GM19025 (cell line): ENCODE results near the gene HOXC13.

Experiments
- ATAC-seq: cut with Tn5 transposase; IDR thresholded peaks from one replicate; pipeline ENCODE4 v1.9.1; 2021; ENCODE audit warnings: mild to moderate bottlenecking, low read depth, moderate library complexity; ENCODE audit not compliant: unreplicated experiment

HOXC13 gene

DNA sequence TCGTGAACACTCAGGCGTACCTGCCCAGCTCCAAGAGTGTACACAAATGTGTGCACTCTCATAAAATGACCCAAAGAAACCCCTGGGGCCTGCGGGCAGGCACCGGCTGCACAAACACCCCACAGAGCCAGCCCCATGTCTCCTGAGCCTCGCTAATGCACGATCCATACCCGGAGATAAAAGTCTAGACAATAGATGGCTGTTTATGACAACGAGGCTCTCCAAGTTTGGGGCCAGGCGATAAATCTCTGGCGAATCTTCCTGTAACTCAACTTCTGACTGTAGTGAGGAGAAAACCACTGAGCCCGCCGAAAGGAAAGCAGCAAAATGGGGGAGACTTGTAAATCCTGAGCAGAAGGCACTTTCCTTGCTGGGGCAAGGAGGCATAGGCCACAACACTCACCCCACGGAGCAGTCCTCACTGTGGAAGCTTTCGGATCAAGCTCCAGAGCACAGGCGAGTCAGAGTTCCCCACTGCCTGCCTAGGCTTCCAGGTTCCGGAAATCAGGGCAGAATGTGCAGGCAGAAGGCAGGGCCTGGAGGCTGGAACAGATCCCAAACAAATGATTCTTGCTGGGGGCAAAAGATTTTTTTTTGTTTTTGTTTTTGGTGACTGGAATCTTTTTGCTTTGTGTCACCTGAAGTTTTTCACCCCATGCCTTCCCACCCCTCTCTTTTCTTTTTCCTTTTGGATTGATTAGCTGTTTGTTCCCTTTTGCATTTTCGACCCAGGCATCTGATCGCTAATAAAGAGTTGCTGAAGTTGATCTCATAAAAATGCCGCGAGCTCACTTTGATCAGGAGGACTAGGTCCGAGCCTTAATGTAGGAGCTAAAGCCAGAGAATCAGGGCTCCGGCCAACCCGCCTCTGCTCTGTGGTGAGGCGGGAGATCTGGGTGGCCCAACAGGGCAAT lies 29.8 kb downstream of the HOXC13 start:
- ATAC-seq: no peak

DNA sequence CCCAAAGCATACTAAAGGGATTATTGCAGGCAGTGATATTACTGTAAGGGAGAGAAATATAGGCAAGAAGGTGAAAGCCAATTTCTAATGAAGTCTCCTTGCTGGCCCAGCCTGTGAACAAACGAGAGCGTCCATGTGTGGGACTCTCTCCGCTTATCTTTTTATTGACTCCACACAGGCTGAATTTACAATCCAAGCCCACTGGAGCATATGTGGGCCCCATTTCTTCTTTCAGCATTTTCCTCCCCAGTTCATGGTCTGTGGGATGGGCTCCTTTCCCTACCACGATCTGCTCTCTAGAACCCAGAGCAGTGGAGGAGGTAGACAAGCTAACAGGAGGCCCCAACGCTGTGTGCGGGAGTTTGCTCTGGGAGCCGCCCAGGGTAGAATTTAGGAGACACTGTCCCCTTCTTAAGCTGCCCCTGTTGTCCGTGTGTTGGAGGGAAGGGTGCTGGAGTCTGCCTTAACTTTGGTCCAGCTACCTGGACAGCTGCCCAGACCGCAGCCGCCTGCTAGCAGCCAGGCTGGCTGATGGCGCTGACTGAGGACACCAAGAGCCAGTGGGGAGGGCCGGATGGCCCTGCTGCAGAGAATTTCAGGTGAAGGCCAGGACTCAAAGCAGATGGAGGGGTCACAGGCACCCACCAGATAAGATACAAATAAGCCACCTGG lies 31.1 kb downstream of the HOXC13 start:
- ATAC-seq: no peak

DNA sequence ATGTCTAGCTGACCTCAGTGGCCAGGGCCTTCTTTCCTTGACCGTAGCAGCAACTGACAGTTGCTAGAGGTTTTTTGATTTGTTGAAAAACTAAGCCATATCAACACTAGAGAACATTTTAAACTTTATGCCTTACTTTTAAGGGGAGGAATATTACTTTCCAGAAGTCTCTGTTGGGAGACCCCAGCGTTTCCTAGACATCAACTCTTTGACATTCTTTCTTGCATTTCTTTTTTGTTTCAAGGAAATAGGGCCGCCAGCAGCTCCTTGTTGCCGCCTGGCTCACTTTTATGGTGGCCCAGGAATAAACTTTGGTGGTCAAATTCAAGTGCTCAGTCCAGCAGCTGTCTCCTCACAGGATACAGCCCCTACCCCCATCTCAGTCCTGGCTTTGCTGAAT lies 31.8 kb downstream of the HOXC13 start:
- ATAC-seq: no peak

DNA sequence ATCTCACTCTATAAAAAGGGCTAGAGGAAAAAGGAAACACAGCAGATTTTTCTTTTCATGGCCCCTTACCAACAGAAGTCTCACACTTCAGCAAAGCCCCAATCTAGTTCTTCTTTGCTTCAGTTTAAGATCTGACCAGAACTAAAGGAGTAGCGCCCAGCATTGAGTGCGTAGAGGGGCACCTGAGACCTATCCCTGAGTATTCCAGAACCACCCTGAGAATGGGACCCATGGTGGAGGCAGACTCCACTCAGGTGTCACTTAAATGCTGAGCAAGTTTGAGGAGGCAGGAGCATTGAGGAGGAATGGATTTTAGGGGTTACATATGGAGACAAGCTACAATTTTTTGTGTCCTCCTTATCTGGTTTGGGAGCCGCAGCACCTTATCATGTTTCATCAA lies 32.5 kb downstream of the HOXC13 start:
- no peak for ATAC-seq

DNA sequence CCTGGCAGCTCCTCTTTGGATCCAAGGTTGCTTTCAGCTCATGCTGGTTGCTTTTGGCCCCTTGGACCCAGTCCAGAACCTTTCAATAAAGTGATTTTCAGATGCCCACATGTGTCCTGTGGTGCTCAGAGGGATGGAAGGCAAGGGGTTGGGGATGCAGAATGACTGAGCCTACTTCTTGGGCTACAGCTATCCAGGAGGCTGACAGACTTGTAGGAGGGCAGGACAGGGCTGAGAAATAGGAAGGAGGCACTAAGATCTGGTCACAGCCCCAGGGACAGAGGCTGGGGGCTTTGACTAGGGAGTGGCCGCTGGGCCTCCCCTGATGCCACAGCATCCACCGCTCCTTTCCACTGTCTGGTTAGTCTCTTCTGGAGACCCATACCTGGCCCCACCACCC lies 33.1 kb downstream of the HOXC13 start:
- ATAC-seq: no peak

DNA sequence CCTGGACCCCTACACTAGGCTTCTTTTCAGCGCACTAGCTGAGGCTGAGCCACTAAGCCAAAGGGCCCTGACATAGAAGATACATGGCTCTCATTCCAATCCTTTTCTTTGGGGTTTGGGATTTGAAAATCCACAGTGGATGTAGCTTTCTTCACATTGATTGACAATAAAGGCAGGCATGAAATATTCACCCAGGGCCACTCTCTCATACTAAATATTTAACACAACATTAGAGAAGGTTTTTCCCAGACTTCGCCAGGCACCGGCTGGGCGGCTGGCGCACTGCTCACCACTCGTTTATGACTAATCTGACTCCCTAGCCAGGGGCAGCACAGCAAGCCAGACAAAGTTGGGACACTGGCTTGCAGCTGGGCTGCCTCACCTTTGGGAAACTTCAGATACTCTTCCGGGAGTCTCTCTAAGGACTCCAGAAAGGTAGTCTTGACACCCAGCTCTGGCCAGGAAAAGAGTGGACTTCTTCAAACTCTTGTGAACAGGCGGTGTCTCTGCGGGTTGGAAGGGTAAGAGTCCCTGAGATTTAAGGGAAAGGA lies 33.6 kb downstream of the HOXC13 start:
- ATAC-seq: no peak

DNA sequence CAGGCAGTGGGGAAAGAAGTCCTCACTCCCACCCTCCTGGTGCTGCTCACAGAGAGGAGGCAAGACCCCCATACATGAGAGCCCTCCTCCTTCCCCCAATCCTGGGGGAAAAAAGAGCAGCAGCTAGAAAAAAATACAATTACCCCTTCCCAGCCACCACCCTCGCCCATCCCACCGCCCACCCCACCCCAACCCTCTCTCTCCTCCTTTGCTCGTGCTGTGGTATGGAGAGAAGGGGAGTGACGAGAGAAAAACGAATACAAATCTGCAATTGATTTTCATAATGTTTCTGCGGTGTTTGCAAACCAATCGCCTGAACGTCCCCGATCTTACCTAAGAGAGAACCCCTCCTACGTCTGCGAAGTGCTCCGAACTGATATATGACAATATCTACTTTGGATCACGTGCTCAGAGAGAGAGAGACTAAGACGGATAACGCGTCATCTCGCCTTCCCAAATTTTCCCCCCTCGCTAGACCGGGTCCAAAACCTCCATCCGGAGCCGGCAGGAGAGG lies 34.1 kb downstream of the HOXC13 start, which contains the start of gene HOXC11:
TSS of gene HOXC11 (plus strand) at position 405 of the 514 bp plus-strand sequence. CDS start 116 bp downstream, outside the sequence.
- ATAC-seq: no peak

DNA sequence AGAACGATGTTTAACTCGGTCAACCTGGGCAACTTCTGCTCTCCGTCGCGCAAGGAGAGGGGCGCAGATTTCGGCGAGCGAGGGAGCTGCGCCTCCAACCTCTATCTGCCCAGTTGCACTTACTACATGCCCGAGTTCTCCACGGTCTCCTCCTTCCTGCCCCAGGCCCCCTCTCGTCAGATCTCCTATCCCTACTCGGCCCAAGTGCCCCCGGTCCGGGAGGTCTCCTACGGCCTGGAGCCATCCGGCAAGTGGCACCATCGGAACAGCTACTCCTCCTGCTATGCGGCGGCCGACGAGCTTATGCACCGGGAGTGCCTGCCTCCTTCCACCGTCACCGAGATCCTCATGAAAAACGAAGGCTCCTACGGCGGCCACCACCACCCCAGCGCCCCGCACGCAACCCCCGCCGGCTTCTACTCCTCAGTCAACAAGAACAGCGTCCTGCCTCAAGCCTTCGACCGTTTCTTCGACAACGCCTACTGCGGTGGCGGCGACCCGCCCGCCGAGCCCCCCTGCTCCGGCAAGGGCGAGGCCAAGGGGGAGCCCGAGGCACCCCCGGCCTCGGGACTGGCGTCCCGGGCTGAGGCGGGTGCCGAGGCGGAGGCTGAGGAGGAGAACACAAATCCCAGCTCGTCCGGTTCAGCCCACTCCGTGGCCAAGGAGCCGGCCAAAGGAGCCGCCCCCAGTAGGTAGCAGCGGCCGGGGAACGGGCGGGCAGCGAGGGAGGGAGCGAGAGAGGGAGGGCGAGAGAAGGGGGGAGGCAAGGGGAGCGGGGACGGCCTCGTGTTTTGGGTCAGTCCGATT lies 34.8 kb downstream of the HOXC13 start:
- no peak for ATAC-seq

DNA sequence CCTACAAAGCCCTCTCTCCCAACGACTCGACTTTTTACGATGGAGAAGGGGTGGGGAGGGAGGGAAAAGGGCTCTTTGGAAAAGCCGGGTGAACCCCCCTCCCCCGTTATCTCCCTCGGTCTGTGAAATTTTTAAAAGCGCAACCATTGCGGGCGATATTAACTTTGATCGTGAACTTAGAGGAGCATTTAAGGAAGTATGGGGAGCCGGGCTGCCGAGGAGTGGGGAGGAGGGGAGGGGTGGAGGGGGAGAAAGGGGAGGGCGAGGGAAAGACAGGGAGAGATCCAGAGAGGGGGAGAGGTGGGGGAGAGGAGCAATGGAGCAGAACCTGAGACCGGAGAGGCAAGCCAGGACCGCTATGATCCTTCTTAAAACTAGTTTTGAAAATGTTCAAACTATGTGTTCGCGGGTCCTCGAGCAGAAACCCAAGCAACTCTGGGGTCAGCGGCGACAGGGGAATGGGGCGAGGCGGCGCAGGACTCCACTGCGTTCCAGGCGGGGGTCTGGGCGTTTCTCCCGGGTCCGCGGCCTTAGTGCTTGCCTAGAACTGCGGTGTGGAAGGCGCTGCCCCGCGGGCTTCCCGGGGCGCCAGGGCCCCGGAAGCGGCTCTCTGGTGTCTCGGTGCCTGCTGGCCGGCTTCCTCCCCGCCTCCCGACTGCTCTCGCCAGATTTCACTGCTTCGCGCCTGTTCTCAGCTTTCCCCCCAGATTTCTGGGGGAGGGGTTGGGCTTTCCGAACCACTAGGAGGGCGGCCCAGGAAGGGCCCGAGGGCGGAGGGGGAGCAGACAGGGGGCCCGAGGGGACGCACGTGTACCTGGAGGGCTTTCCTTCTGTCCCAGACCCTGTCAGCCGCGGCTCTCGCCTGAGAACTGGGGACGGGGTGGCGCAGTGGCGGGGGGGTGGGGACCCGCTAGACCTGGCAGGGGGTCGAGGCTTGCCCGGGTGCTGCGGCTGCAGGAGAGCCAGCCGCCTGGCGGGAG lies 35.7 kb downstream of the HOXC13 start, which contains the start of gene HOTAIR:
TSS of gene HOTAIR (minus strand) at position 871 of the 980 bp plus-strand sequence.
- no peak for ATAC-seq

DNA sequence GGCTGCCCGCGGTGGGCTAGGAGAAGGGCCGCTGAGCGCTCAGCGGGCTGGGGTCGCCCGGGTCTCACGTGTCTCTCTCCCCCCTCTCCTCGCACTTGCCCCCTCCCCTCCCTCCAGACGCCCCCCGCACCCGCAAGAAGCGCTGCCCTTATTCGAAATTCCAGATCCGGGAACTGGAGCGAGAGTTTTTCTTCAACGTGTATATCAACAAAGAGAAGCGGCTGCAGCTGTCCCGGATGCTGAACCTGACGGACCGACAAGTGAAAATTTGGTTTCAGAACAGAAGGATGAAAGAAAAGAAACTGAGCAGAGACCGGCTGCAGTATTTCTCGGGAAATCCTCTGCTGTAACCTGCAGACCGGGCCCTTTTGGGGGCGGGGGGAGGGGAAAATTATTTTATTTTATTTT lies 36.4 kb downstream of the HOXC13 start:
- no peak for ATAC-seq

DNA sequence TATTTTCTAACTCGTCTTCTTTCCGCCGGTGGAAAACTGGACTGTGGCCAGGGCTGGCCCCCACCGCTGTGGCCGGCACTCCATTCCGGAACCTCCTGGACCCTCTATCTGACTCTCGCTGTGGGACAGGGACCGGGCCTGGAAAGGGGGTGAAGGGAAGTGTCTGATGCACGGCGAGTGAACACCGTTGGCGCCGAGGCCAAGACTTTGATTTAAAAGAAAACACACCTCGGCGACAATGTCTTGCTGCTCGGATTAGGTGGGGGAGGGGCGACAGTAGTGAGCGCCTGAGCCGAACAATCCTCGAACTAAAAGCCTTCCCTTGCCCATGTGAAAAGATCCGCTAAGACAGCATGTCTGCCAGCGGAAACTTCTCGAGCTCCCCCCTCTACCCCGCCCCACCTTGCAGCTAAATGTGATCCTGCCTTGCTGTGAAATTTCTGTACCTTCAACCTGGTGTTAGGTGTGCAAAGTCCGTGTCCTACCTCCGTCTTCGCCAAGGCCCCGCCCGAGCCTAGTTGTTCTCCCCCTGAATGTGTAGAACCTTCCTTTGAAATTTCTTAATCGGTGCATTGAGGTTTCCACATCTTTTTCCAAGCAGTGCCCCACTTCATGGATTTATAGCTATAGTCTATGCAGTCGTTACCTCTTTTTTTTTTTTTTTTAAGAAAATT lies 37.0 kb downstream of the HOXC13 start:
- ATAC-seq: no peak

DNA sequence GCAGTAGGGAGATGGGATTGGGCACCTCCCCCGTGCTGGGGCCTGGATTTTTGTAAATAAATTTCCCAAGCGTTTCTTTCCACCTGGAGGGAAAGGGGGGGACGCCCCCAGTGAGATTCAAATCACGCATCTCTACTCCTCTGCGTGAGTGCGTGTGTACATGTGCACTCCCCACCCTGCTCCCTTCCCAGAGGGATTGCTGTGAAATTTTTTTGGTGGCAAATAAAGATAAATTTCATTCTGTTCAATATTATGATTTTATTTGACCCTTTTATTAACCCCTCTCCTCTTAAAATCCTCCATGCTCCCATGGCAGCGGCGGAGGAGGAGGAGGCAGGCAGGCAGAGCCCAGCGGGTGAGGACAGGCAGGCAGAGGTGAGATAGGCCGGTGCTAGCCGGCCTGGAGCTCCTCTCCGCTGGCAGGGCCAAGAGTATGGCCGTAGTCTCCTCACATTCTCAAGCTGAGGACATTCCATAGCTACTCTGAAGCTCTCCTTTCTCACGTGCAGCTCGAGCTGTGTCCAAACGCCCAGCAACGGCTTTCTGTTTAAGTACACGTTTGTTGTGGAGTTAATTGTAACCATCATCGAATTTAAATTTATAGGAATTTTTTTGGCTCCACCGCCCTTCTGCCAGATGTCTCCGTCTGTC lies 37.7 kb downstream of the HOXC13 start:
- no peak for ATAC-seq

DNA sequence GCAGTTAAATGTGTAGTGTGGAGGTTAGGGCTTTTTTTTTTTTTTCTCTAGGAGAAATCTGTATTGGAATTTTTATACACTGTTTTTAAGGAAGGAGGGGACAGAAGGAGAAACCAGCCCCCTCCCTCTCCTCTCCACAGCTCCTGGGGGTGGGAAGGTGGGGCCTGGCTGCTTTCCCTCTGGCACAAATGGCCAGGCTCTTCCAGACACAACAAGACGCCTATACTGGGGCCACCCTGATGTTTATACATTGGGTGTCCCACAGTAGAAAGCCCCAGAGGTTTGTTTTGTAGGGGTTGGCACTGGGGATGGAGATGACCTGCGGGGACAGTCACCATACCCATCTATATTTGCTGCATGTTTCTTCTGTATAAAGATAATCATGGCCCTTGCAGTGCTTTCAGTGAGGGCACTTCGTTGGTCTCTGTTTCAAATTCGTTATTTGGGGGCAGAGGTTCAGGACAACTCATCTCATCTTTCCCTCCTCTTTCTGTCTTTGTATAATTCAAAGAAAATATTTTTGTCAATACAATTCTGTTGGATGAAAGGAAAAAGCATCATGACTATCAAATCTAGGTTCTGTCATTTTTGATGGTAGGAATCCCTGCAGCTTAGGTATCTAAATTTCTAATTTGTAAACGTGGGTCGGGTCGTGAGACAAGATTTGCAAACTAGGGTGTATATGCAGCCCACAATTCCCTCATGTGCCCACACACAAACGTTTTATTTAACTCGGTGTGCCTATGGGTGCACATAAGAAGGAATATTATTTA lies 38.4 kb downstream of the HOXC13 start:
- no peak for ATAC-seq

DNA sequence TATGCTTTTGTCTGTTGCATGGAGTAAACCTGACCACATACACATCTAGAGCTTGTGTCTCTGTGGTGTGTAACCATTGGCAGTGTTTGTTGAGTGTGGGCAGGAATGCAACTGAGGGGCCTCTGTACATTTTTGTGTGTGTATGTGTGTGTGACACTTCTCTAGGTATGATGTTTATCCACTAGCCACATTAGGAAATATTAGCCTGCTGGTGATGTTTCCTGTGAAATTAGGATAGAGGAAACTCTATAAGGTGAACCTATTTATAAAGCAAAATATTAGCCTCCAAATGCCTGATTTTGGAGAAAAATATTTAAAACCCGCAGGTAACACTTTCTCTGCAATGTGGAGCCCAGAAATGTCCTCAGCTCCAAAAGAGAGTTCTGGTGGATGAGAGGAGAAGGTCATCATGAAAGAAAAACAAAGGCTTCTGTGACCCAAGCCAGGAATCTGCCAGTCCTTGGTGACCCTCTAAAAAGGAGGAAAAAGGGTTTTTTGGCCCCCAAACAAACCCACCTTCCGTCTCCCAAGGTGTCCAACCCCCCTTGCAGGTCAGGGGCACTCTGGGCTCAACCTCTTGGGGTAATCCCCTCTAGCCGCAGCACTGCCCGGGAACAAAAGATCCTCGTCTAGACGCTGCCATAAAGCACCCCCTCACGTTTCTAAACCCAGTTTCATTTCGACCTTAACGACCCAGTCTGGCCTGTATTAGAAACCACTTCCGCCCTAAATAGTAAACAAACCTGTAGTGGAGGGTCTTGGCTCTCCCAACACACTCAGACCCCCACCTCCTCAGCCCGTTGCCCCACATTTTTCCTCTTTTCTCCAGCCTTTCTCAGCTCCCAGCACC lies 39.2 kb downstream of the HOXC13 start:
- no peak for ATAC-seq

DNA sequence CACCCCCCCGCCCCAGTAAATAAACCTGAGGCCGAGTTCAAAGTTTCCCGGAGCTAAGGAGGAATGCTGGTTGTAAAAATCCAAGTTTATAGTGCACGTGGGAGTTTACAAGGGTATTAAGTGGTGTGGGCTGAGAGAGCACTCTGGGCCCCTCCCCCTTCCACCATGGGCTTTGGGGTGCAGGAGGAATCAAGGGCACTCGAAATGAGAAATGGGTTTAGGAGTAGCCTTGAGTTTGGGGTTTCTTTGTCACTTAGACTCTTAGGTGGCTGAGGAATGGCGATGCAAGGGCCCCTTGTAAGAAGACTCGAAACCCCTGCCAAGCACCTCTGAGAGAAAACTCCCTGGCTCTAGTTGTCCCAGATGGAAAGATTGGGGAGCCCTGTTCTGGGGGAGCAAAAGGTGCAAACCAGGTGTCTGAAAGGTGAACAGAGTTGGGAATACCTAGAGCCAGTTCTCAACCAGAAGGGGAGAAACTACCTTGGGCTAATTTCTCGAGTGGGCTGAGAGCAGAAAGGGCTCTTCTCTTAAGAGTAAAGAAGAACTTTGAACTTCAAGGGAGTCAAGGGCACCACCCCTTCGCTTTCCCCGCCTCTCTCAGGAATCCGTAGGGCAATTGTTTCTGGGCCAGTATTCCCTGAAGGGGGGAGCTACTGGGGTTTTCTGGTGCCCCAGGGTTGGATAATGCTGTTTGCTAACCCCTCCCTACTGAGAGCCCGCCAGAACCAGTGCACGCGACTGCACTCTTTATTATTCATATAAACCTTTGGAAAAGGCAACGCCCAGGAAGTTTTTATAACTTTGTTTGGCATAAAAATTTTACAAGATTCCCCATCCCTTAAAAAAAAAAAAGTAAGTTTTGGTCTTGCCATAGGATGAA lies 40.1 kb downstream of the HOXC13 start:
- no peak for ATAC-seq
